Gastroesophageal sphincter (tissue), 4 donors: ENCODE results near the gene PINK1. TPM values are rescaled to one million over a fixed set of nuclear protein-coding genes. Genes with fewer than 3 reads are reported as not detected.
"Not testable (repeated sequence)": the region's sequence is repeated elsewhere in the genome, so short reads cannot be mapped to it uniquely, and the experiment has no call there.

Source experiments
- ATAC-seq: fragments of 150-250 bp; one replicate; pipeline ENCODE4 v1.9.1; 2016; ENCODE audit warnings: mild to moderate bottlenecking, moderate library complexity
- H3K27ac ChIP-seq, 4 donors: fragments of 200-600 bp; sonication (generic) in 3 of 4; 1 replicate in 3 of 4; 2 replicates in 1 of 4; pipeline ENCODE4 v1.5.1; 2016 to 2019
- H3K27me3 ChIP-seq: fragments of 200-600 bp; sonication (generic); one replicate; pipeline ENCODE4 v1.5.1; 2019
- H3K36me3 ChIP-seq, 2 donors: fragments of 200-600 bp; sonication (generic); one replicate each; pipeline ENCODE4 v1.5.1; 2019; ENCODE audit warnings: control low read depth in 1 of 2
- H3K4me1 ChIP-seq, 3 donors: fragments of 200-600 bp; sonication (generic); 1 replicate in 2 of 3; 2 replicates in 1 of 3; pipeline ENCODE4 v1.5.1; 2016 to 2019; ENCODE audit warnings: control low read depth in 2 of 3
- H3K4me3 ChIP-seq, 2 donors: fragments of 200-600 bp; sonication (generic); one replicate each; pipeline ENCODE4 v1.5.1; 2019; ENCODE audit warnings: mild to moderate bottlenecking in 1 of 2, moderate library complexity in 1 of 2
- H3K9me3 ChIP-seq, 3 donors: fragments of 200-600 bp; sonication (generic); one replicate each; pipeline ENCODE4 v1.5.1; 2017 to 2019; ENCODE audit warnings: control low read depth in 2 of 3
- EP300 ChIP-seq: sonication (generic); formaldehyde crosslinking; IDR thresholded peaks from one replicate; pipeline ENCODE4 v1.6.1; 2017; ENCODE audit warnings: antibody characterized with exemption, mild to moderate bottlenecking
- POLR2A ChIP-seq, 2 donors: fragments of 450-650 bp; IDR thresholded peaks; one replicate each; pipeline ENCODE4 v1.6.1; 2017; ENCODE audit warnings: antibody characterized with exemption in 2 of 2, mild to moderate bottlenecking in 2 of 2, moderate library complexity in 1 of 2
- POLR2AphosphoS5 ChIP-seq: sonication (generic); formaldehyde crosslinking; IDR thresholded peaks from one replicate; pipeline ENCODE4 v1.6.1; 2017; ENCODE audit warnings: antibody characterized with exemption
- WGBS, 2 donors: methylation state at CpG; one replicate each; pipeline ENCODE4 v1.1.5; 2018; ENCODE audit warnings: low coverage in 1 of 2; 5-methylcytosine and 5-hydroxymethylcytosine counted together
- total RNA-seq, 4 donors: library from RNA; depleted of rRNA; stranded (reverse); fragments of >200 nt; gene quantifications; one replicate each; pipeline ENCODE4 v1.1.0, GENCODE V29; 2016
- TF ChIP-seq, protein P1 (sequence below), 4 experiments: fragments of 200-600 bp in 2 of 4; fragments of 450-650 bp in 2 of 4; sonication (generic) in 1 of 4; IDR thresholded peaks; one replicate each; pipeline ENCODE4 v1.5.1; 2017 to 2019; ENCODE audit warnings: antibody characterized with exemption in 4 of 4, mild to moderate bottlenecking in 2 of 4, moderate library complexity in 2 of 4

The PINK1 gene
- total RNA-seq, 4 donors from 2014 or later: 148 to 269 (median 203) TPM

DNA sequence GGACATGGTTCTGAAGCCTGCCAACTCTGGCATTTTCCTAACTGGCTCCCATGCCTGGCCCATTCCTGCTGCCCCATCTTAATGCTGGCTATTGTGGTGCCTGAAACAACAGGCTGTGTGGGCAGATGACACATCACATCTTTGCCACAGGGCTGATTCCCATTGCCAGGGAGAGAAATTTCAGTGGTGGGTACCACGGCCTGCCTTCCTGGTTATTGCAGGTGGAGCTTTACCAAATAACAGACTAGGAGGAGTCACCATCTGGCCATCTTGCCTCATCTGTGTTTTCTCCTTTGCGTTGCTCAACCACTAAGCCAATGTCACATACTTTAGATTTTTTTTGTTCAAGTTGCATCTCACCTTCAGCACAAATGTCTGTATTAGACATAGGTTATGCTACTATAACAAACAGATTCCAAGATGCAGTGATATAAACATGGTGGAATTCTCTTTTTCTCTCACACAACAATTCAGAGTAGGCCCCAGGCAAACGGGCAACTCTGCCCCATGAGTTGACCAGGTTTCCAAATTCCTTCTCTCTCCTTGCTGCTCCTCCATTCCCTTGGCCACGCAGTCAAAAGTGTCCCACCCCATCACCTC is 30.3 kb upstream of the PINK1 start:
- no peak for ATAC-seq
- TF ChIP-seq POLR2A (IDR thresholded peaks at IDR 0.05) (no peak), POLR2AphosphoS5 (no peak), EP300 (no peak)
- TF ChIP-seq, protein P1, sequence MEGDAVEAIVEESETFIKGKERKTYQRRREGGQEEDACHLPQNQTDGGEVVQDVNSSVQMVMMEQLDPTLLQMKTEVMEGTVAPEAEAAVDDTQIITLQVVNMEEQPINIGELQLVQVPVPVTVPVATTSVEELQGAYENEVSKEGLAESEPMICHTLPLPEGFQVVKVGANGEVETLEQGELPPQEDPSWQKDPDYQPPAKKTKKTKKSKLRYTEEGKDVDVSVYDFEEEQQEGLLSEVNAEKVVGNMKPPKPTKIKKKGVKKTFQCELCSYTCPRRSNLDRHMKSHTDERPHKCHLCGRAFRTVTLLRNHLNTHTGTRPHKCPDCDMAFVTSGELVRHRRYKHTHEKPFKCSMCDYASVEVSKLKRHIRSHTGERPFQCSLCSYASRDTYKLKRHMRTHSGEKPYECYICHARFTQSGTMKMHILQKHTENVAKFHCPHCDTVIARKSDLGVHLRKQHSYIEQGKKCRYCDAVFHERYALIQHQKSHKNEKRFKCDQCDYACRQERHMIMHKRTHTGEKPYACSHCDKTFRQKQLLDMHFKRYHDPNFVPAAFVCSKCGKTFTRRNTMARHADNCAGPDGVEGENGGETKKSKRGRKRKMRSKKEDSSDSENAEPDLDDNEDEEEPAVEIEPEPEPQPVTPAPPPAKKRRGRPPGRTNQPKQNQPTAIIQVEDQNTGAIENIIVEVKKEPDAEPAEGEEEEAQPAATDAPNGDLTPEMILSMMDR (IDR thresholded peaks at IDR 0.05): no peak
- Histone ChIP-seq H3K9me3 (no peaks in the 10 kb centered on the region), H3K27me3 (peaks cover 7% of the 10 kb centered on the region), H3K36me3 (no peaks in the 10 kb centered on the region), H3K4me3 (no peak overlapping the region), H3K4me1 (no peaks in the 10 kb centered on the region), H3K27ac (no peak overlapping the region)
- 97 to 100% methylated on average over 1 to 3 of the region's 4 CpGs for WGBS, 2 donors

- no peak for TF ChIP-seq POLR2A (IDR thresholded peaks at IDR 0.05)
- H3K4me3 ChIP-seq: no peak overlapping the region
- H3K27me3 ChIP-seq: peaks cover 7% of the 10 kb centered on the region
- H3K9me3 ChIP-seq: no peaks in the 10 kb centered on the region
- 77 to 80% methylated on average over 7 of the region's 9 CpGs for WGBS, 2 donors
- no peaks in the 10 kb centered on the region for H3K36me3 ChIP-seq
- H3K4me1 ChIP-seq: no peaks in the 10 kb centered on the region
- no peak overlapping the region for H3K27ac ChIP-seq
- no peak for ATAC-seq
These were observed 29.5 kb upstream of the PINK1 start for GRCh38 chr1:20603504-20604464.

GRCh38 chr1:20604678-20605077 is 28.6 kb upstream of the PINK1 start:
- H3K4me1 ChIP-seq: no peaks in the 10 kb centered on the region
- H3K27me3 ChIP-seq: peaks cover 7% of the 10 kb centered on the region
- H3K36me3 ChIP-seq: no peaks in the 10 kb centered on the region
- H3K4me3 ChIP-seq: no peak overlapping the region
- H3K27ac ChIP-seq: no peak overlapping the region
- TF ChIP-seq, protein P1 (IDR thresholded peaks at IDR 0.05): no peak
- TF ChIP-seq POLR2AphosphoS5 (no peak), POLR2A (IDR thresholded peaks at IDR 0.05) (no peak), EP300 (no peak)
- 83 to 95% methylated on average over 1 to 6 of the region's 7 CpGs for WGBS, 2 donors
- no peaks in the 10 kb centered on the region for H3K9me3 ChIP-seq
- ATAC-seq: no peak

GRCh38 chr1:20606801-20607570 is 26.3 kb upstream of the PINK1 start:
- H3K27ac ChIP-seq: peak overlapping the region in 2 of 4 donors; percentile 24 to 31
- not testable (repeated sequence) for H3K4me3 ChIP-seq, H3K4me1 ChIP-seq, H3K9me3 ChIP-seq, ATAC-seq, H3K36me3 ChIP-seq, H3K27me3 ChIP-seq
- WGBS, 2 donors: 56 to 65% methylated on average over 2 to 3 of the region's 7 CpGs

DNA sequence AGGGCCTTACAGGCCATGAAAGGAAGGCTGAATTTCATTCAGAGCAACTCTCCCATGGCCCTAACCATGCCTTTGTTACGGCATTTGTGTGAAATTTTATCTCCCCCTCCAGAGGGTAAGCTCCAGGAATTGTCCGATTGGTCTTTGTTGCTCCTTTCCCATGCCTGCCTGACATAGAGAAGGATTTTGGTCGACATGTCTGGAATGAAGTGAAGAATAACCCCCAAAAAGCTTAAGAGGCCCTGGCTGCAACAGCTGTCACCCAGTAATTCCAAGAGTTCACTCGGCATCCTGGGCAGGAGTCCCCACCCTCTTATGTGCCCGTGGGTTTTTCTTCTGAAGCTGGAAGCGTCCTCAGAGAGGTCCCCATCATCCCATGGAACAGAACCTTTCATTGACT is 23.7 kb upstream of the PINK1 start:
- H3K4me1 ChIP-seq: peaks cover 0 to 14% (median 3%) of the 10 kb centered on the region in 3 donors
- no peak overlapping the region for H3K27ac ChIP-seq
- no peaks in the 10 kb centered on the region for H3K9me3 ChIP-seq
- no peak for TF ChIP-seq POLR2AphosphoS5
- no peak for TF ChIP-seq POLR2A (IDR thresholded peaks at IDR 0.05)
- TF ChIP-seq, protein P1 (IDR thresholded peaks at IDR 0.05): no peak
- no peak for TF ChIP-seq EP300
- 64 to 75% methylated on average over 4 to 6 of the region's 6 CpGs for WGBS, 2 donors
- no peak for ATAC-seq
- no peaks in the 10 kb centered on the region for H3K36me3 ChIP-seq
- H3K4me3 ChIP-seq: no peak overlapping the region
- H3K27me3 ChIP-seq: peaks cover 5% of the 10 kb centered on the region
